H1 (cell line): ENCODE data around the gene ADK. TPM values are rescaled to one million over a fixed set of nuclear protein-coding genes. Genes with fewer than 3 reads are reported as not detected.

Experiments used
- CTCF ChIA-PET: fragments of 300-600 bp; sonication (Branson Sonifier 250); formaldehyde crosslinking; loops from one replicate; lab custom pipeline; 2021; ENCODE audit not compliant: partially characterized antibody; lab: Charles Lee
- POLR2A ChIA-PET: fragments of 300-600 bp; sonication (Branson Sonifier 250); formaldehyde crosslinking; loops from one replicate; lab custom pipeline; 2021; ENCODE audit warnings: inconsistent platforms; ENCODE audit not compliant: partially characterized antibody; lab: Charles Lee
- DNase-seq, 2 experiments: peaks; one replicate each; pipeline versions ENCODE4 v3.0.0 to v3.0.0-alpha.2; 2010 to 2022; ENCODE audit warnings: low spot score in 2 of 2, low read depth in 1 of 2, mixed read lengths in 1 of 2
- FAIRE-seq: peaks from 2 replicates; lab custom pipeline; 2011; peaks lifted over from hg19 to GRCh38; lab: Jason Lieb, UNC
- H2AFZ ChIP-seq: 2 replicates; pipeline ENCODE4 v1.8.1; 2012; ENCODE audit warnings: low read length, inconsistent platforms
- H2AK5ac ChIP-seq: 2 replicates; pipeline ENCODE4 v1.6.1; 2013; ENCODE audit warnings: low read depth, low read length
- H2BK120ac ChIP-seq: replicated peaks from 2 replicates; pipeline ENCODE3; 2013; ENCODE audit warnings: low read depth, low read length, inconsistent platforms
- H2BK12ac ChIP-seq: 2 replicates; pipeline ENCODE4 v1.6.1; 2013; ENCODE audit warnings: low read depth, low read length
- H2BK15ac ChIP-seq: 2 replicates; pipeline ENCODE4 v1.6.1; 2013; ENCODE audit warnings: low read length
- H2BK20ac ChIP-seq: 2 replicates; pipeline ENCODE4 v1.6.1; 2013; ENCODE audit warnings: low read length
- H2BK5ac ChIP-seq: 2 replicates; pipeline ENCODE4 v1.6.1; 2013; ENCODE audit warnings: low read depth, low read length
- H3K14ac ChIP-seq: 2 replicates; pipeline ENCODE4 v1.6.1; 2013; ENCODE audit warnings: inconsistent platforms; ENCODE audit not compliant: insufficient read length
- H3K18ac ChIP-seq: 2 replicates; pipeline ENCODE4 v1.6.1; 2013; ENCODE audit warnings: low read length; ENCODE audit errors: extremely low read depth
- H3K23ac ChIP-seq: 2 replicates; pipeline ENCODE4 v1.6.1; 2013; ENCODE audit warnings: inconsistent platforms; ENCODE audit not compliant: insufficient read length
- H3K23me2 ChIP-seq: 2 replicates; pipeline ENCODE4 v1.6.1; 2013; ENCODE audit warnings: low read depth, low read length
- H3K27ac ChIP-seq: 2 replicates; pipeline ENCODE4 v1.6.1; 2011; ENCODE audit warnings: low read depth, low read length, inconsistent platforms
- H3K27me3 ChIP-seq, 4 experiments: replicated peaks in 1 of 4; 1 replicate in 1 of 4; 2 replicates in 3 of 4; pipeline versions ENCODE4 v1.6.1 to v1.8.1; 2011 to 2013; ENCODE audit warnings: low read length in 3 of 4, mild to moderate bottlenecking in 3 of 4, inconsistent platforms in 2 of 4, mixed read lengths in 2 of 4, moderate library complexity in 1 of 4; ENCODE audit not compliant: control insufficient read depth in 3 of 4, insufficient read depth in 3 of 4; ENCODE audit errors: extremely low read depth in 1 of 4
- H3K36me3 ChIP-seq, 4 experiments: 2 replicates each; pipeline versions ENCODE4 v1.6.1 to v1.8.1; 2011 to 2013; ENCODE audit warnings: mild to moderate bottlenecking in 4 of 4, low read length in 3 of 4, moderate library complexity in 2 of 4, control low read depth in 1 of 4, inconsistent platforms in 1 of 4; ENCODE audit not compliant: insufficient read depth in 4 of 4, control insufficient read depth in 2 of 4
- H3K4ac ChIP-seq: replicated peaks from 2 replicates; pipeline ENCODE3; 2013; ENCODE audit warnings: low read length, low read depth, mixed read lengths, inconsistent platforms; ENCODE audit not compliant: insufficient read length
- H3K4me1 ChIP-seq, 4 experiments: replicated peaks in 1 of 4; 1 replicate in 1 of 4; 2 replicates in 3 of 4; pipeline versions ENCODE4 v1.6.1 to v1.8.1; 2011 to 2013; ENCODE audit warnings: low read length in 3 of 4, inconsistent platforms in 2 of 4, mixed read lengths in 1 of 4; ENCODE audit not compliant: insufficient read depth in 4 of 4, control insufficient read depth in 3 of 4
- H3K4me2 ChIP-seq, 2 experiments: 2 replicates each; pipeline versions ENCODE4 v1.6.1 to v1.8.1; 2011 to 2013; ENCODE audit warnings: low read depth in 2 of 2, low read length in 2 of 2, control low read depth in 1 of 2, inconsistent platforms in 1 of 2, mild to moderate bottlenecking in 1 of 2; ENCODE audit not compliant: insufficient read depth in 1 of 2
- H3K4me3 ChIP-seq, 4 experiments: fragments of 200-600, 300-600 bp in 1 of 4; sonication (generic), shearing (Covaris generic), sonication (Bioruptor Twin) in 1 of 4; 2 replicates each; pipeline versions ENCODE4 v1.5.1 to v1.8.1; 2011 to 2016; ENCODE audit warnings: low read length in 4 of 4, low read depth in 3 of 4, control low read depth in 2 of 4, inconsistent platforms in 2 of 4, mild to moderate bottlenecking in 2 of 4, mixed read lengths in 1 of 4, moderate library complexity in 1 of 4; ENCODE audit not compliant: insufficient read depth in 2 of 4; ENCODE audit errors: extremely low read depth in 1 of 4
- H3K56ac ChIP-seq: replicated peaks from 2 replicates; pipeline ENCODE3; 2013; ENCODE audit warnings: low read depth, mild to moderate bottlenecking, mixed read lengths, low read length, inconsistent platforms; ENCODE audit not compliant: insufficient read length
- H3K79me1 ChIP-seq: 2 replicates; pipeline ENCODE4 v1.6.1; 2013; ENCODE audit warnings: low read depth, low read length, control low read depth
- H3K79me2 ChIP-seq, 2 experiments: 2 replicates each; pipeline versions ENCODE4 v1.6.1 to v1.8.1; 2012 to 2013; ENCODE audit warnings: low read length in 2 of 2, mild to moderate bottlenecking in 2 of 2, inconsistent platforms in 1 of 2; ENCODE audit not compliant: insufficient read depth in 2 of 2, control insufficient read depth in 1 of 2
- H3K9ac ChIP-seq, 4 experiments: replicated peaks in 1 of 4; 1 replicate in 1 of 4; 2 replicates in 3 of 4; pipeline versions ENCODE4 v1.6.1 to v1.8.1; 2011 to 2013; ENCODE audit warnings: low read depth in 3 of 4, low read length in 3 of 4, control low read depth in 2 of 4, mild to moderate bottlenecking in 2 of 4, moderate library complexity in 2 of 4, inconsistent platforms in 1 of 4; ENCODE audit errors: extremely low read depth in 1 of 4
- H3K9me3 ChIP-seq, 2 experiments: 2 replicates each; pipeline versions ENCODE4 v1.6.1 to v1.8.1; 2012 to 2013; ENCODE audit warnings: mild to moderate bottlenecking in 2 of 2, moderate library complexity in 2 of 2, control low read depth in 1 of 2, inconsistent platforms in 1 of 2, low read depth in 1 of 2, low read length in 1 of 2, mixed read lengths in 1 of 2; ENCODE audit not compliant: insufficient read depth in 2 of 2
- H4K20me1 ChIP-seq, 2 experiments: replicated peaks in 1 of 2; 2 replicates each; pipeline versions ENCODE3 to v1.8.1; 2011 to 2013; ENCODE audit warnings: inconsistent platforms in 2 of 2, low read length in 2 of 2, mild to moderate bottlenecking in 1 of 2; ENCODE audit not compliant: insufficient read depth in 2 of 2, control insufficient read depth in 1 of 2
- H4K5ac ChIP-seq: 2 replicates; pipeline ENCODE4 v1.6.1; 2013; ENCODE audit warnings: low read length, low read depth, mixed read lengths, inconsistent platforms; ENCODE audit not compliant: insufficient read length
- H4K8ac ChIP-seq: 2 replicates; pipeline ENCODE4 v1.8.0; 2013; ENCODE audit warnings: mild to moderate bottlenecking, moderate library complexity, low read length, inconsistent platforms; ENCODE audit not compliant: insufficient read depth; ENCODE audit errors: extremely low read depth
- H4K91ac ChIP-seq: replicated peaks from 2 replicates; pipeline ENCODE3; 2013; ENCODE audit warnings: low read length, mixed read lengths, inconsistent platforms; ENCODE audit not compliant: insufficient read length
- BCL11A ChIP-seq, 2 experiments: IDR thresholded peaks; one replicate each; pipeline ENCODE4 v1.6.1; 2011; ENCODE audit warnings: low read depth in 2 of 2, low read length in 2 of 2, mild to moderate bottlenecking in 2 of 2
- RXRA ChIP-seq: IDR thresholded peaks from 2 replicates; pipeline ENCODE4 v1.6.1; 2011; ENCODE audit warnings: low read depth, mild to moderate bottlenecking, low read length, moderate library complexity; ENCODE audit not compliant: insufficient read depth
- WGBS, 2 experiments: shearing (Covaris generic) in 1 of 2; methylation state at CpG; one replicate each; pipeline versions ENCODE4 v1.1.6 to v1.1.7; 2013 to 2015; ENCODE audit warnings: low lambda C conversion rate in 2 of 2, mixed read lengths in 2 of 2, inconsistent platforms in 1 of 2, low coverage in 1 of 2, missing lambda C conversion rate in 1 of 2; ENCODE audit not compliant: insufficient replicate concordance in 2 of 2, insufficient coverage in 1 of 2, insufficient read length in 1 of 2; ENCODE audit errors: extremely low coverage in 1 of 2, missing lambda C conversion rate in 1 of 2; 5-methylcytosine and 5-hydroxymethylcytosine counted together
- polyA plus RNA-seq, 7 experiments: library from polyadenylated mRNA; depleted of rRNA in 3 of 7; stranded (reverse) in 5 of 7; unstranded in 2 of 7; fragments of >200 nt in 5 of 7; fragments of 200-250 nt in 2 of 7; gene quantifications; 1 replicate in 5 of 7; 2 replicates in 1 of 7; 4 replicates in 1 of 7; pipeline versions ENCODE4 v1.2.1 to v1.2.3, GENCODE V29; 2011 to 2013; ENCODE audit warnings: missing spikeins in 2 of 7, mixed read lengths in 2 of 7
- total RNA-seq: library from RNA; stranded (reverse); fragmentation: NEBNext Ultra II Directional; extraction: Animal tissue kit (Norgen Biotek cat#: 25700); gene quantifications from 2 replicates; pipeline ENCODE4 v1.2.1, GENCODE V29; 2021

The ADK gene
- total and polyA plus RNA-seq, 2 of the 8 experiments (the other 6 are each of a cell fraction or from before 2014, with no cell fraction given): 12.3 to 42.4 TPM

- Histone ChIP-seq H3K18ac (no peak overlapping the region), H2AK5ac (no peak overlapping the region), H2BK12ac (no peak overlapping the region), H3K9me3 (no peaks in the 10 kb centered on the region), H2BK15ac (no peak overlapping the region), H4K8ac (no peak overlapping the region), H3K4me1 (no peaks in the 10 kb centered on the region), H2BK5ac (no peak overlapping the region), H3K14ac (no peak overlapping the region), H3K27me3 (no peaks in the 10 kb centered on the region), H4K20me1 (no peaks in the 10 kb centered on the region), H3K23me2 (no peaks in the 10 kb centered on the region), H2BK20ac (no peak overlapping the region), H3K4me3 (no peak overlapping the region)
- no peak for DNase-seq
- WGBS, 2 experiments: 89% methylated on average over 2 of the region's 2 CpGs; no CpG with 5 or more reads in 1 of the 2 experiments
- no peak for TF ChIP-seq RXRA
- no peak for TF ChIP-seq BCL11A (IDR thresholded peaks at IDR 0.05; ENCODE audit: low read depth in 2 of 2, low read length in 2 of 2)
- TF ChIP-seq, all 59 proteins: peak for 0
- no peak for FAIRE-seq
- no peak overlapping the region for H3K4me2 ChIP-seq
- no peaks in the 10 kb centered on the region for H3K36me3 ChIP-seq
- H4K91ac ChIP-seq: no peak overlapping the region
- H3K23ac ChIP-seq: no peak overlapping the region
- no peaks in the 10 kb centered on the region for H3K79me1 ChIP-seq
- no peak overlapping the region for H3K56ac ChIP-seq
- no peaks in the 10 kb centered on the region for H3K79me2 ChIP-seq
- H4K5ac ChIP-seq: no peak overlapping the region
- H2AFZ ChIP-seq: no peak overlapping the region
- no peak overlapping the region for H2BK120ac ChIP-seq
- ChIA-PET POLR2A (no interaction called here), CTCF (no interaction called here)
- H3K27ac ChIP-seq: no peak overlapping the region
- no peak overlapping the region for H3K9ac ChIP-seq
- no peak overlapping the region for H3K4ac ChIP-seq
These were observed 442.4 kb downstream of the ADK start for GRCh38 chr10:74593470-74593869.
